ENCODE data around the gene PNRC2. TPM values are rescaled to one million over a fixed set of nuclear protein-coding genes. Genes with fewer than 3 reads are reported as not detected.

PNRC2 gene
- total and polyA plus RNA-seq, 2 donors, result 143 to 151 TPM

DNA sequence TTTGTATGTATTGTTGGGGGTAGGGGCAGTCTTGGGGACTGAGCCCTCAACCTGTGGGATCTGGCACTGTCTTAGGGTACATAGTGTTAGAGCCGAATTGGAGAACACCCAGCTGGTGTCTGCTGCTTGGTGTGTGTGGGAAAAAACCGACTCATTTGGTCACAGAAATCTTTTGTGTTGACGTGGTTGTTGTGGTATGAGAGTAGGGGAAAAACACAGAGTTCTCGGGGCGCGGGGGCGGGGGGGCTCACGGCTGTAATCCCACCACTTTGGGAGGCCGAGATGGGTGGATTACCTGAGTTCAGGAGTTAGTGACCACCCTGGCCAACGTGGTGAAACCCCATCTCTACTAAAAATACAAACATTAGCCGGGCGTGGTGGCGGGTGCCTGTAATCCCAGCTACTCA lies 35.8 kb downstream of the PNRC2 start:
- Histone ChIP-seq H3K27ac (ENCODE audit: low read depth in 1 of 2, low read length in 1 of 2) (no peak overlapping the region), H3K4me3 (ENCODE audit: low read length in 2 of 2) (no peak overlapping the region), H3K9me3 (ENCODE audit: control insufficient read depth in 2 of 2, insufficient read depth in 1 of 2, low read length in 1 of 2) (no peaks in the 10 kb centered on the region), H3K4me1 (ENCODE audit: control insufficient read depth in 2 of 2, insufficient read depth in 2 of 2, low read length in 2 of 2) (no peaks in the 10 kb centered on the region), H3K36me3 (ENCODE audit: control insufficient read depth in 2 of 2, insufficient read depth in 2 of 2, low read length in 1 of 2) (no peaks in the 10 kb centered on the region), H3K27me3 (ENCODE audit: control insufficient read depth in 2 of 2, insufficient read depth in 1 of 2, low read length in 1 of 2) (no peaks in the 10 kb centered on the region)
- WGBS, result 73% methylated on average over 13 of the region's 13 CpGs
- DNase-seq (ENCODE audit: low read depth in 6 of 9, low spot score in 9 of 9), result no peak

DNA sequence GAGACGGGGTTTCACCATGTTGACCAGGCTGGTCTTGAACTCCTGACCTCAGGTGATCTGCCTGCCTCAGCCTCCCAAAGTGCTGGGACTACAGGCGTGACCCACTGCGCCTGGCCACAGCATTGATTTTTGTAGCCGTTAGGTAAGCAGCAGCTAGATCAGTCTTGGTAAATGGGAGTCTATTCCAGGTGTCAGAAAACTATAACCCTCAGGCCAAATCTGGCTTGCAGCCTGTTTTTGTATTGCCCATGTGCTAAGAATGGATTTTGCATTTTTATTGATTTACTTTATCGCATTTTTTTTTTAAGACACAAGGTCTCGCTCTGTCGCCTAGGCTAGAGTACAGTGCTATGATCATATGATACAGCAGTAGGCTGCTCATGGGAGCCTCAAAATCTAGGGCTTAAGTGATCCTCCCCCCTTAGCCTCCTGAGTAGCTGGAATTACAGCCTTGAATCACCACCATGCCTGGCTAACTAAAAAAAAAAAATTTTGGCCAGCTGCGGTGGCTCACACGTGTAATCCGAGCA lies 37.1 kb downstream of the PNRC2 start:
- no peak overlapping the region for H3K4me3 ChIP-seq (ENCODE audit: low read length in 2 of 2)
- 98% methylated on average over 10 of the region's 10 CpGs for WGBS
- no peaks in the 10 kb centered on the region for H3K9me3 ChIP-seq (ENCODE audit: control insufficient read depth in 2 of 2, insufficient read depth in 1 of 2, low read length in 1 of 2)

DNA sequence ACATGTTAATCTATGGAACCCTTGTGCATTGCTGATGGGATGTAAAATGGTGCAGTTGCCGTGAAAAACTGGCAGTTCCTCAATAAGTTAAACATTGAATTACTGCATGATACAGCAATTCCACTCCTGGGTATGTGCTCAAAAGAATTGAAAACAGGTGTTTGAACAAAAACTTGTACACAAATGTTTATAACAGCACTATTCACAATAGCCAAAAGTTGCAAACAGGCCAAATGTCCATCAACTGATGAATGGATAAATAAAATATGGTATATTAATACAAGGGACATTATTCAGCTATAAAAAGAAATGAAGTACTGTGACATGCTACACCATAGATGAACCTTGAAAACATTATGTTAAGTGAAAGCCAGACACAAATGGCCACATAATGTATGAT lies 38.2 kb downstream of the PNRC2 start:
- DNase-seq (ENCODE audit: low read depth in 6 of 9, low spot score in 9 of 9), result no peak
- H3K9me3 ChIP-seq (ENCODE audit: control insufficient read depth in 2 of 2, insufficient read depth in 1 of 2, low read length in 1 of 2), result no peaks in the 10 kb centered on the region
- H3K4me1 ChIP-seq (ENCODE audit: control insufficient read depth in 2 of 2, insufficient read depth in 2 of 2, low read length in 2 of 2), result no peaks in the 10 kb centered on the region
- no peaks in the 10 kb centered on the region for H3K36me3 ChIP-seq (ENCODE audit: control insufficient read depth in 2 of 2, insufficient read depth in 2 of 2, low read length in 1 of 2)
- H3K4me3 ChIP-seq (ENCODE audit: low read length in 2 of 2), result no peak overlapping the region
- WGBS, result 93% methylated on average over 1 of the region's 1 CpG
- no peak overlapping the region for H3K27ac ChIP-seq (ENCODE audit: low read depth in 1 of 2, low read length in 1 of 2)
- no peaks in the 10 kb centered on the region for H3K27me3 ChIP-seq (ENCODE audit: control insufficient read depth in 2 of 2, insufficient read depth in 1 of 2, low read length in 1 of 2)

More for the DNA sequence above, 37.1 kb downstream of the PNRC2 start:
- Histone ChIP-seq H3K36me3 (ENCODE audit: control insufficient read depth in 2 of 2, insufficient read depth in 2 of 2, low read length in 1 of 2) (no peaks in the 10 kb centered on the region), H3K27me3 (ENCODE audit: control insufficient read depth in 2 of 2, insufficient read depth in 1 of 2, low read length in 1 of 2) (no peaks in the 10 kb centered on the region), H3K4me1 (ENCODE audit: control insufficient read depth in 2 of 2, insufficient read depth in 2 of 2, low read length in 2 of 2) (no peaks in the 10 kb centered on the region), H3K27ac (ENCODE audit: low read depth in 1 of 2, low read length in 1 of 2) (no peak overlapping the region)
- no peak for DNase-seq (ENCODE audit: low read depth in 6 of 9, low spot score in 9 of 9)

DNA sequence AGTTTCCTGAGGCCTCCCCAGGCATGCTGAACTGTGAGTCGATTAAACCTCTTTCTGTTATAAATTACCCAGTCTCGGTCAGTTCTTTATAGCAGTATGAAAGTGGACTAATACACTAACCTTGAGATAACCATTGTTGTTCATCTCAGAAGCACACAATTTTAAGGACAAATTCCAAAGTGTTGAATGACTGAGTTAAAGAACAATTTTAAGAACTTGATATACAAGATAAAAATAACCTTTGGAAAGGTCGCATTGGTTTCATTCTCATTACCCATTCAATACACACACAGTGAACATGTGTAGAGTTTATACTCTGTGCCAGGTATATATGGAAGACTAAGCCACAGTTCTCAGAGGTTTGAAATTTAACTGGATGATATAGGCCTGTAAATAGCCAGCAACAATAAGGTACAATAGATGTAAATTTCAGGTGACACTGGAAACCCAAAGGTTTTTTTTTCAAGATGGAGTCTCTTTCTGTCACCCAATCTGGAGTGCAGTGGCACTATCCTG lies 39.6 kb downstream of the PNRC2 start:
- no peaks in the 10 kb centered on the region for H3K27me3 ChIP-seq (ENCODE audit: control insufficient read depth in 2 of 2, insufficient read depth in 1 of 2, low read length in 1 of 2)
- no peak overlapping the region for H3K27ac ChIP-seq (ENCODE audit: low read depth in 1 of 2, low read length in 1 of 2)
- H3K36me3 ChIP-seq (ENCODE audit: control insufficient read depth in 2 of 2, insufficient read depth in 2 of 2, low read length in 1 of 2), result no peaks in the 10 kb centered on the region
- H3K9me3 ChIP-seq (ENCODE audit: control insufficient read depth in 2 of 2, insufficient read depth in 1 of 2, low read length in 1 of 2), result no peaks in the 10 kb centered on the region
- H3K4me3 ChIP-seq (ENCODE audit: low read length in 2 of 2), result no peak overlapping the region
- 92% methylated on average over 3 of the region's 3 CpGs for WGBS
- no peaks in the 10 kb centered on the region for H3K4me1 ChIP-seq (ENCODE audit: control insufficient read depth in 2 of 2, insufficient read depth in 2 of 2, low read length in 2 of 2)
- DNase-seq (ENCODE audit: low read depth in 6 of 9, low spot score in 9 of 9), result no peak

DNA sequence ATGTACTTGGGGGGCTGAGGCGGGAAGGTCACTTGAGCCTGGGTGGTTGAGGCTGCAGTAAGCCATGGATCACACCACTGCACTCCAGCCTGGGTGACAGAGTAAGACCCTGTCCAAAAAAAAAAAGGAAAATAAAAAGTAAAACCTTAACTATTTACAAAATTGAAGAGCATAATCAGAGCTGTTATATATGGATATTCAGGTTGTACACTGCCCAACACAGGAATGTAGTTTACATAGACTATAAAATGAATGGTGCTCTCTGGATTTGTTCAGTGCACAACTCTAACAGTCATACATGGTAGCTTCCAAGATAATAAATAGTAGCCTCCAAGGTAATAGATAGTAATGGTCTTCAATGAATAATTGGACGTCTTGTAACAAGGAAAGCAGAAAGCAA lies 43.1 kb downstream of the PNRC2 start:
- H3K27ac ChIP-seq (ENCODE audit: low read depth in 1 of 2, low read length in 1 of 2), result no peak overlapping the region
- no peak overlapping the region for H3K4me3 ChIP-seq (ENCODE audit: low read length in 2 of 2)
- no peaks in the 10 kb centered on the region for H3K36me3 ChIP-seq (ENCODE audit: control insufficient read depth in 2 of 2, insufficient read depth in 2 of 2, low read length in 1 of 2)
- 92% methylated on average over 2 of the region's 2 CpGs for WGBS
- H3K27me3 ChIP-seq (ENCODE audit: control insufficient read depth in 2 of 2, insufficient read depth in 1 of 2, low read length in 1 of 2), result no peaks in the 10 kb centered on the region
- no peak for DNase-seq (ENCODE audit: low read depth in 6 of 9, low spot score in 9 of 9)
- H3K4me1 ChIP-seq (ENCODE audit: control insufficient read depth in 2 of 2, insufficient read depth in 2 of 2, low read length in 2 of 2), result no peaks in the 10 kb centered on the region
- H3K9me3 ChIP-seq (ENCODE audit: control insufficient read depth in 2 of 2, insufficient read depth in 1 of 2, low read length in 1 of 2), result no peaks in the 10 kb centered on the region

DNA sequence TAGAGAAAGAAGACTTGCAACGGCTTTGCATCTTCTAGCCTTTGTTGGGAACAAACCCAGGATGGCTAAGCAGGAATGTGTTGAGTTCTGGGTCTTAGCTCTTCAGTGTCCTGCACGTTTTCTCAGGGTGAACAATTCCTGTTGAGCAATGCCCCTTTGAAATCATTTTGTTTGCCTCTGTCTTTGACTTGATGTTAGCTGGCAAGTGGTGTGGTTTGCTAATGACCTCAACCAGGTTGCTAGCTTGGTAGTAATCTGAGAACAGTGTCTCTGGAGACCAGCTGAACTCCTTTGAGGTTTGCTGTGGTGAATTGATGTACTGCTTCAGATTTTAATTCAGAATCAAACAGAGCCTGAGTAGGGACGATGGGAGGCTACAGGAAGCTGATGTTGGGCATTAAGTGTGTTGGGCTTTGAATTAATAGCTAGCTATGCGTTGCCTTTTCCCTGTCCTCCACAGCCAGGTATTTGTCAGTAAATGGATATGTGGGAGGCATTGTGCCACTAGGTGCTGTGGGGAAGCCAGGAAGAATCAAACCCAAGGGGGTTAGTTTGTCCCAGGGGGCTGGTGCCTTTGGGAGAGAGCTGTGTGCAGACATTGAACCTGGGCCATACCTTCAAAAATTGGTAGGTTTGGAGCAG lies 43.8 kb downstream of the PNRC2 start:
- WGBS, result 64% methylated on average over 4 of the region's 4 CpGs
- Histone ChIP-seq H3K27ac (ENCODE audit: low read depth in 1 of 2, low read length in 1 of 2) (no peak overlapping the region), H3K36me3 (ENCODE audit: control insufficient read depth in 2 of 2, insufficient read depth in 2 of 2, low read length in 1 of 2) (no peaks in the 10 kb centered on the region), H3K4me1 (ENCODE audit: control insufficient read depth in 2 of 2, insufficient read depth in 2 of 2, low read length in 2 of 2) (no peaks in the 10 kb centered on the region), H3K4me3 (ENCODE audit: low read length in 2 of 2) (no peak overlapping the region), H3K27me3 (ENCODE audit: control insufficient read depth in 2 of 2, insufficient read depth in 1 of 2, low read length in 1 of 2) (no peaks in the 10 kb centered on the region), H3K9me3 (ENCODE audit: control insufficient read depth in 2 of 2, insufficient read depth in 1 of 2, low read length in 1 of 2) (no peaks in the 10 kb centered on the region)
- DNase-seq (ENCODE audit: low read depth in 6 of 9, low spot score in 9 of 9), result no peak

DNA sequence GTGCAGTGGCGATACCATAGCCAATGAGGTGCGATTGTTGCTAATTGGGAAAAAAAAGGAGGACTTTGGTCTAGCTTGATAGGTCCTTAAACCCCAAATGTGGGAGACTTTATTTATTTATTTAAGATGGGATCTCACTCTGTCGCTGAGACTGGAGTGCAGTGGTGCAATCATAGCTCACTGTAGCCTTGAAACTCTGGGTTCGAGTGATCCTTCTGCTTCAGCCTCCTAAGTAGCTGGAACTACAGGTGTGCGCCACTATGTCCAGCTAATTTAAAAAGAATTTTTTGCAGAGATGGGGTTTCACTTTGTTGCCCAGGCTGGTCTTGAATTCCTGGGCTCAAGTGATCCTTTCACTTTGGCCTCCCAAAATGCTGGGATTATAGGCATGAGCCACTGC lies 44.5 kb downstream of the PNRC2 start:
- Histone ChIP-seq H3K4me3 (ENCODE audit: low read length in 2 of 2) (no peak overlapping the region), H3K27me3 (ENCODE audit: control insufficient read depth in 2 of 2, insufficient read depth in 1 of 2, low read length in 1 of 2) (no peaks in the 10 kb centered on the region), H3K27ac (ENCODE audit: low read depth in 1 of 2, low read length in 1 of 2) (no peak overlapping the region), H3K9me3 (ENCODE audit: control insufficient read depth in 2 of 2, insufficient read depth in 1 of 2, low read length in 1 of 2) (no peaks in the 10 kb centered on the region), H3K36me3 (ENCODE audit: control insufficient read depth in 2 of 2, insufficient read depth in 2 of 2, low read length in 1 of 2) (no peaks in the 10 kb centered on the region), H3K4me1 (ENCODE audit: control insufficient read depth in 2 of 2, insufficient read depth in 2 of 2, low read length in 2 of 2) (no peaks in the 10 kb centered on the region)
- no peak for DNase-seq (ENCODE audit: low read depth in 6 of 9, low spot score in 9 of 9)
- WGBS, result 96% methylated on average over 5 of the region's 5 CpGs

DNA sequence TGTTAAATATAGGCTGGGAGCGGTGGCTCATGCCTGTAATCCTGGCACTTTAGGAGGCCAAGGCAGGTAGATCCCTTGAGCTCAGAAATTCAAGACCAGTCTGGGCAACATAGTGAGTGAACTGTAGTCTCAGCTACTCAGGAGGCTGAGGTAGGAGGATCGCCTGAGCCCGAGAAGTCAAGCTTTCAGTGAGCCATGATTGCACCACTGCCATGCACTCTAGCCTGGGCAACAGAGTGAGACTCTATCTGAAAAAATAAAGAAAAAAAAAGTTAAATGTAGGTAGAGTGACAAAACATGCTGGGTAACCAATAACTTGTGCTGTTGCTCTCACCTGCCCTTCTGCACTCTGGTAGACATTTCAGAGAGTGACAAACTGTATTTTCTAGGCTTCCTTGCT lies 45.5 kb downstream of the PNRC2 start:
- no peak for DNase-seq (ENCODE audit: low read depth in 6 of 9, low spot score in 9 of 9)
- Histone ChIP-seq H3K9me3 (ENCODE audit: control insufficient read depth in 2 of 2, insufficient read depth in 1 of 2, low read length in 1 of 2) (no peaks in the 10 kb centered on the region), H3K4me3 (ENCODE audit: low read length in 2 of 2) (no peak overlapping the region), H3K4me1 (ENCODE audit: control insufficient read depth in 2 of 2, insufficient read depth in 2 of 2, low read length in 2 of 2) (no peaks in the 10 kb centered on the region), H3K27me3 (ENCODE audit: control insufficient read depth in 2 of 2, insufficient read depth in 1 of 2, low read length in 1 of 2) (peaks cover 0 to 3% of the 10 kb centered on the region in 2 donors), H3K36me3 (ENCODE audit: control insufficient read depth in 2 of 2, insufficient read depth in 2 of 2, low read length in 1 of 2) (no peaks in the 10 kb centered on the region), H3K27ac (ENCODE audit: low read depth in 1 of 2, low read length in 1 of 2) (no peak overlapping the region)
- whole genome bisulfite sequencing, result 97% methylated on average over 3 of the region's 3 CpGs

DNA sequence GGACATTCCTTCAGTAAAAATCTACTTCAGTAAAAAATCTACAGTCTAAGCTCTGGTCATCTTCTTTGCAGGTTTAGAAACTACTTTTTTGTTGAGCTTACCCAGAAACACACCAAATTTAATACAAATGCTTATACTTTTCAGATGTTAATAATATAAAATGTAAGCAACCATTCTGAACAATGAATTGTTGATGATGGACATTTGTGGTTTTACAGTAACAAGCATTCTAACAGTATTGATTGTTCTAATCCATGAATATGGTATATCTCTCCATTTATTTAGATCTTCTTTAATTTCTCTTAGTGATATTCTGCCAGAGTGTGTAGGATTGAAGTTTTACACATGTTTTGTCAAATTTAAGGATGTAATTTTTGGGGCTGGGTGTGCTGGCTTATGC lies 47.5 kb downstream of the PNRC2 start:
- Histone ChIP-seq H3K9me3 (ENCODE audit: control insufficient read depth in 2 of 2, insufficient read depth in 1 of 2, low read length in 1 of 2) (no peaks in the 10 kb centered on the region), H3K36me3 (ENCODE audit: control insufficient read depth in 2 of 2, insufficient read depth in 2 of 2, low read length in 1 of 2) (no peaks in the 10 kb centered on the region), H3K4me3 (ENCODE audit: low read length in 2 of 2) (no peak overlapping the region), H3K27ac (ENCODE audit: low read depth in 1 of 2, low read length in 1 of 2) (no peak overlapping the region), H3K27me3 (ENCODE audit: control insufficient read depth in 2 of 2, insufficient read depth in 1 of 2, low read length in 1 of 2) (peaks cover 0 to 3% of the 10 kb centered on the region in 2 donors), H3K4me1 (ENCODE audit: control insufficient read depth in 2 of 2, insufficient read depth in 2 of 2, low read length in 2 of 2) (no peaks in the 10 kb centered on the region)
- no peak for DNase-seq (ENCODE audit: low read depth in 6 of 9, low spot score in 9 of 9)
